OCI-LY3 (cell line): ENCODE data around the gene LPP.

ENCODE experiments used
- H2AFZ ChIP-seq: fragments of 200-600, 300-600 bp; shearing (Covaris generic); 2 replicates; pipeline ENCODE4 v1.6.0; 2014; ENCODE audit warnings: antibody characterized with exemption, low read depth, low read length
- H3K27ac ChIP-seq: fragments of 200-600, 300-600 bp; sonication (generic); 2 replicates; pipeline ENCODE4 v1.5.1; 2014; ENCODE audit warnings: mild to moderate bottlenecking, low read length, moderate library complexity, mixed read lengths
- H3K27me3 ChIP-seq: fragments of 200-600, 300-600 bp; sonication (generic); 2 replicates; pipeline ENCODE4 v1.6.1; 2014; ENCODE audit warnings: low read depth, low read length, mixed read lengths
- H3K36me3 ChIP-seq: fragments of 200-600, 300-600 bp; sonication (generic); replicated peaks from 2 replicates; pipeline ENCODE3; 2014; ENCODE audit warnings: low read depth, low read length, mixed read lengths
- H3K4me1 ChIP-seq: fragments of 300-600, 200-600 bp; sonication (generic); 2 replicates; pipeline ENCODE4 v1.6.1; 2014; ENCODE audit warnings: low read length, mixed read lengths
- H3K4me2 ChIP-seq: fragments of 200-600, 300-600 bp; sonication (generic); 2 replicates; pipeline ENCODE4 v1.6.1; 2014; ENCODE audit warnings: low read length, mixed read lengths
- H3K4me3 ChIP-seq: fragments of 300-600, 200-600 bp; sonication (generic); 2 replicates; pipeline ENCODE4 v1.5.1; 2014; ENCODE audit warnings: antibody characterized with exemption, mild to moderate bottlenecking, low read length, moderate library complexity
- H3K79me2 ChIP-seq: fragments of 300-600, 200-600 bp; shearing (Covaris generic); 2 replicates; pipeline ENCODE4 v1.6.1; 2014; ENCODE audit warnings: mild to moderate bottlenecking, low read length, mixed read lengths
- H3K9ac ChIP-seq: fragments of 300-600, 200-600 bp; shearing (Covaris generic); 2 replicates; pipeline ENCODE4 v1.6.0; 2014; ENCODE audit warnings: mild to moderate bottlenecking, low read length, moderate library complexity
- H3K9me3 ChIP-seq: fragments of 200-600, 300-600 bp; shearing (Covaris generic); 2 replicates; pipeline ENCODE4 v1.6.1; 2014; ENCODE audit warnings: low read length, mixed read lengths; ENCODE audit not compliant: insufficient read depth
- H4K20me1 ChIP-seq: fragments of 200-600, 300-600 bp; sonication (generic); 2 replicates; pipeline ENCODE4 v1.6.1; 2016; ENCODE audit warnings: low read length, mixed read lengths; ENCODE audit not compliant: insufficient read depth
- CTCF ChIP-seq: fragments of 200-600, 300-600 bp; sonication (generic); IDR thresholded peaks from 2 replicates; pipeline ENCODE4 v1.5.1; 2014; ENCODE audit warnings: antibody characterized with exemption, low read length, low read depth
- EZH2phosphoT487 ChIP-seq: fragments of 200-600 bp; shearing (Covaris generic); IDR thresholded peaks from 2 replicates; pipeline ENCODE4 v1.6.1; 2018; ENCODE audit warnings: antibody characterized with exemption, mixed run types, low read depth

The LPP gene

GRCh38 chr3:188938999-188939398, 785.0 kb downstream of the LPP start:
- H3K27ac ChIP-seq, result no peak overlapping the region
- no peak overlapping the region for H2AFZ ChIP-seq
- no peaks in the 10 kb centered on the region for H3K79me2 ChIP-seq
- H3K4me2 ChIP-seq, result no peak overlapping the region
- no peaks in the 10 kb centered on the region for H3K27me3 ChIP-seq
- H3K9ac ChIP-seq, result no peak overlapping the region
- H3K4me1 ChIP-seq, result peaks cover 41% of the 10 kb centered on the region
- H3K36me3 ChIP-seq, result peaks cover 25% of the 10 kb centered on the region
- H4K20me1 ChIP-seq, result no peaks in the 10 kb centered on the region
- TF ChIP-seq EZH2phosphoT487 (no peak), CTCF (no peak)
- H3K9me3 ChIP-seq, result peaks cover 4% of the 10 kb centered on the region; the same call in 1 of the 2 replicates
- H3K4me3 ChIP-seq, result no peak overlapping the region

GRCh38 chr3:188939814-188940572, 786.0 kb downstream of the LPP start:
- H4K20me1 ChIP-seq, result no peaks in the 10 kb centered on the region
- no peak for TF ChIP-seq EZH2phosphoT487

More at GRCh38 chr3:188939814-188940572, 786.0 kb downstream of the LPP start:
- Histone ChIP-seq H3K27me3 (no peaks in the 10 kb centered on the region), H3K36me3 (peaks cover 32% of the 10 kb centered on the region), H3K4me3 (no peak overlapping the region), H3K27ac (peak overlapping the region; percentile 44; the same call in 1 of the 2 replicates), H2AFZ (no peak overlapping the region), H3K79me2 (no peaks in the 10 kb centered on the region), H3K4me1 (peaks cover 39% of the 10 kb centered on the region), H3K9ac (no peak overlapping the region), H3K4me2 (no peak overlapping the region), H3K9me3 (peaks cover 4% of the 10 kb centered on the region; the same call in 1 of the 2 replicates)
